ACC112 (cell line): ENCODE results near the gene RPEL1.

Experiments used
- H2AFZ ChIP-seq: fragments of 200-600 bp; sonication (generic); one replicate; pipeline ENCODE4 v1.6.0; 2017; ENCODE audit warnings: antibody characterized with exemption, low read length; ENCODE audit not compliant: unreplicated experiment
- H3K27ac ChIP-seq: fragments of 200-600 bp; sonication (generic); 2 replicates; pipeline ENCODE4 v1.5.1; 2014; ENCODE audit warnings: low read depth, mild to moderate bottlenecking, antibody characterized with exemption, low read length, moderate library complexity
- H3K27me3 ChIP-seq: fragments of 200-600 bp; sonication (generic); 2 replicates; pipeline ENCODE4 v1.6.1; 2014; ENCODE audit warnings: mild to moderate bottlenecking, antibody characterized with exemption, low read length, moderate library complexity, mixed read lengths; ENCODE audit not compliant: insufficient read depth
- H3K36me3 ChIP-seq: fragments of 200-600 bp; sonication (generic); 2 replicates; pipeline ENCODE4 v1.6.1; 2016; ENCODE audit warnings: mild to moderate bottlenecking, antibody characterized with exemption, low read length, moderate library complexity, mixed read lengths; ENCODE audit not compliant: insufficient read depth
- H3K4me1 ChIP-seq: fragments of 200-600 bp; sonication (generic); one replicate; pipeline ENCODE4 v1.6.1; 2016; ENCODE audit warnings: low read length, mixed read lengths; ENCODE audit not compliant: insufficient read depth, unreplicated experiment, control insufficient read depth
- H3K4me3 ChIP-seq: fragments of 200-600 bp; sonication (generic); 2 replicates; pipeline ENCODE4 v1.5.1; 2014; ENCODE audit warnings: mild to moderate bottlenecking, low read depth, low read length
- H3K79me2 ChIP-seq: fragments of 200-600 bp; sonication (generic); one replicate; pipeline ENCODE4 v1.6.0; 2016; ENCODE audit warnings: low read length; ENCODE audit not compliant: control insufficient read depth, unreplicated experiment, insufficient read depth

The RPEL1 gene

DNA sequence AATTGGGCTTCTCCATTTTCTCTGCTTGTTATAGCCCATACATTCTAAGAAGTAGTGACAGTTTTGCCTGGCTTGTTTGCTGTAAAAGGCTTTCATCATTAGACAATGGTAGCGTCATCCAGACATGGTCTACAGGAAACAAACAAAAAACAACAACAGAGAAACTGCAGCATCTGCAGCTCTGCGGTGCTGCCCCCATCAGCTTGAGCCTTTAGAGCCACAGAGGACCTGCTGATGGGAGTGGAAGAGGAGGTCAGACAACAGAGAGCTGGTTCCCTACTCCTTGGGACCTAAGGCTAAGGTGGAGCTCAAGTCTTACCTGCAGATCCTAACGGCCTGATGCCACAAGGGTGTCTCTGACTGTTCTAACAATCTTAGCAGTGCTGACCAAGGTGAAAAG, 34.3 kb downstream of the RPEL1 start:
- Histone ChIP-seq H3K27ac (no peak overlapping the region), H3K4me3 (no peak overlapping the region), H3K79me2 (no peaks in the 10 kb centered on the region), H2AFZ (no peak overlapping the region), H3K4me1 (peaks cover 9% of the 10 kb centered on the region), H3K27me3 (peaks cover 67% of the 10 kb centered on the region), H3K36me3 (no peaks in the 10 kb centered on the region)

DNA sequence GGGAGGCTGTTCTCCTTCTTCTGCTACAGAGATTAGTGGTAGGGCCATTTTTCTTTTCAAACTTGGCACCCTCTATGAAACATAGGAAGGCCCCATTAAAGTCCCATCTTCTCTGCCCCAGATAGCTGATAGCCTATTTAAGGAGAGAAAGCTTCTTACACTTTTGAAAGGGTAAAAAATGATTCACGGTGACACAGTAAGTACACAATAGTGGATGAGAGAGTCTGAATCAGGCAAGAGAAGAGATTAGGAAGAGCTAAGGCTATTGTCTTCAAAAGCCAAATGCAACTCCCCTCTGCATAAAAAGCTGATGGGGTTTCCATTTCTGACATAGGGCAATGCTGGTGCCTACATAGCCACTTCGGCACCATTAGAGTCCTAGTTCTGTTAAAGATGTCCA, 34.8 kb downstream of the RPEL1 start:
- no peak overlapping the region for H3K4me3 ChIP-seq
- peaks cover 67% of the 10 kb centered on the region for H3K27me3 ChIP-seq
- no peaks in the 10 kb centered on the region for H3K36me3 ChIP-seq
- H3K79me2 ChIP-seq = no peaks in the 10 kb centered on the region
- H3K27ac ChIP-seq = no peak overlapping the region
- H3K4me1 ChIP-seq = peaks cover 9% of the 10 kb centered on the region
- no peak overlapping the region for H2AFZ ChIP-seq

DNA sequence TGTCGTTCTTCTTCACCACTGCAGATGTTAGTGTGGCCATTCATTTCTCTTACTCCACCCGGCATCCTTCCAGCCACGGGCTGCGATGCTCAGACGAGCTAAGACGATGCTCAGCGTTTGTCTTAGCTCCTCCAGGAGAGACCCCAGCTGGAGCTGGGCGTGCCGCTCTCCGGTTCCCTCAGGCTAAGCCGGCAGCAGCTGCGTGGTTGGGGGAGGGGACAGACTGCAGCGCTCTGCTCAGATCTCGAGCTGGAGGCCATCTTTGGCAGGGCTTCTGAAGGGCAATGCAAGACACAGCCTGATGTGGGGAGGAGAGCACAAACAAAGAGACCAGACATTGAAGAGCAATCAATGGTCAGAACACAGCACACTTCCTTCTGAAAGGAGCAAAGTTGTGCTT, 36.1 kb downstream of the RPEL1 start:
- Histone ChIP-seq H3K36me3 (no peaks in the 10 kb centered on the region), H3K4me1 (peaks cover 7% of the 10 kb centered on the region), H2AFZ (no peak overlapping the region), H3K4me3 (no peak overlapping the region), H3K27ac (no peak overlapping the region), H3K27me3 (peaks cover 60% of the 10 kb centered on the region), H3K79me2 (no peaks in the 10 kb centered on the region)

DNA sequence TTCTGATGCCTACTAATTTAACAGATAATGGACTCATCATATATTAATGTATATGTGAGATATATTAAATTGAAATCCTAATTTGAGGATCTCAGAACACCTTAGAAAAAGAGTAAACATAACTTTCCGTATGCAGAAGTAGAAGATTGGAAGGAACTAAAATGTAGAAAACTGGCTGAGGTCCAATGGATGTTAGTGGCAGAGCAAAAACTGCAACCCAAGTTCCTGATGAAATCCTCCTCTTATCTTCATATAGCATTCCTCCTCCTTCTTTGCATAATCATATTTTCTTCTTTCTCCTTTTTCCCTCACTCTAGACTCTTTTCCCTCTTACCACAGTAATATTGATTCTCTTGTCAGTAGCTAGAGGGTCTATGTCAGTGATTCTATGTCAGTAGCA, 37.3 kb downstream of the RPEL1 start:
- peaks cover 2% of the 10 kb centered on the region for H3K4me1 ChIP-seq
- no peak overlapping the region for H3K4me3 ChIP-seq
- H3K36me3 ChIP-seq = no peaks in the 10 kb centered on the region
- no peak overlapping the region for H3K27ac ChIP-seq
- H3K27me3 ChIP-seq = peaks cover 52% of the 10 kb centered on the region
- H3K79me2 ChIP-seq = no peaks in the 10 kb centered on the region
- no peak overlapping the region for H2AFZ ChIP-seq

DNA sequence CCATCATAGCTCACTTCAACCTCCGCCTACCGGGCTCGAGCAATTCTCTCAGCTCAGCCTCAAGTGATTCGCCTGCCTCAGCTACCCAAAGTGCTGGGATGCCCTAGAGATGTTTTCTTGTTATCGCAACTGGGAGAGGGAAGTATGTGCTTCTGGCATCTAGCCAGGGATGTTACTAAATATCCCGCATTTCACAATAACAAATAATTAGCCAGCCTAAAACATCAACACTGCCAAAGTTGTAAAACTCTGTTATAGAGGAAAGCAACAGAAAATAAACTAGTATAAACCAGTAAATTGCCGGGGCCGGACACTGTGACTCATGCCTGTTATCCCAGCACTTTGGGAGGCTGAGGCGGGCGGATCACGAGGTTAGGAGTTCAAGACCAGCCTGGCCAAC, 38.5 kb downstream of the RPEL1 start:
- no peak overlapping the region for H3K4me3 ChIP-seq
- H3K36me3 ChIP-seq = no peaks in the 10 kb centered on the region
- no peaks in the 10 kb centered on the region for H3K79me2 ChIP-seq
- no peak overlapping the region for H3K27ac ChIP-seq
- no peak overlapping the region for H2AFZ ChIP-seq
- H3K4me1 ChIP-seq = no peaks in the 10 kb centered on the region
- H3K27me3 ChIP-seq = peaks cover 42% of the 10 kb centered on the region

DNA sequence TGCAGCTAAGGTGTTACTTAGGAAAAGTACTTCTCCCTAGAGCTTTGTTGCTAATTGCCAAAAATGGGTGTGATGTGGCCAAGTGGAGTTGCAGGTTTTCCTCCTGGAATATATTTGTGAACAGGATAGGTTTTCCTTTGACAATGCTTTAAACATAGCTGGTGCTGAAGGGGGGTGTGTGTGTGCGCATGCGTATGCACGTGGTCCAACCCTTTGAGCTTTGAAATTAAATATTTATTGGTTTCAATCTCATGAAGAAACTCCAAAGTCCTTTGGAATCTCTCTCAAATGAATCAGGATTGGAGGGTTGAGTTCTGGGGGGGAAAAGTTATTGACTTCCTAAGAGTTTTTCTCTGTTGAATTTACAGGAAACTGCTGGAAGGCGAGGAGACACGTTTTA, 42.3 kb downstream of the RPEL1 start:
- Histone ChIP-seq H2AFZ (no peak overlapping the region), H3K27ac (no peak overlapping the region), H3K36me3 (no peaks in the 10 kb centered on the region), H3K4me1 (no peaks in the 10 kb centered on the region), H3K79me2 (no peaks in the 10 kb centered on the region), H3K27me3 (peaks cover 28% of the 10 kb centered on the region), H3K4me3 (no peak overlapping the region)

DNA sequence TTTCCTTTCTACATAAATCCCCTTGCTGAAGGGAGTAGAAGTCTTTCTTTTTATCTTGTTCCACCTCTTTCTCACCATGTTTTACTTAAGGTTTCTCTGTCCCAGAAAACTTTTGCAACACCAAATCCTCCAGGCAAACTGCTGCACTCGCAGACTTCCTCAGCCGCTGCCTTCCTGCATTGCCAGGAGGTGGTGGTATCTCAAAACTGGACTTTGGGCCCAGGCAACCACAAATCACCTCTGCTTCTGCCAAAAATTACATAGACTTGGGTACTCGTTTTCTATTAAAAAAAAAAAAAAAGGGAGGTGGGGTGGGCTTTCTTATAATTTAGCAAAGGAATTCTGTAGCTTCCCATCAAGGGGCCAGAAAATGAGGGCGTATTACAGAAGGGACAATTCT, 45.9 kb downstream of the RPEL1 start:
- H3K4me3 ChIP-seq = no peak overlapping the region
- no peaks in the 10 kb centered on the region for H3K79me2 ChIP-seq
- no peak overlapping the region for H2AFZ ChIP-seq
- no peak overlapping the region for H3K27ac ChIP-seq
- peaks cover 22% of the 10 kb centered on the region for H3K27me3 ChIP-seq
- H3K36me3 ChIP-seq = no peaks in the 10 kb centered on the region
- peaks cover 10% of the 10 kb centered on the region for H3K4me1 ChIP-seq

DNA sequence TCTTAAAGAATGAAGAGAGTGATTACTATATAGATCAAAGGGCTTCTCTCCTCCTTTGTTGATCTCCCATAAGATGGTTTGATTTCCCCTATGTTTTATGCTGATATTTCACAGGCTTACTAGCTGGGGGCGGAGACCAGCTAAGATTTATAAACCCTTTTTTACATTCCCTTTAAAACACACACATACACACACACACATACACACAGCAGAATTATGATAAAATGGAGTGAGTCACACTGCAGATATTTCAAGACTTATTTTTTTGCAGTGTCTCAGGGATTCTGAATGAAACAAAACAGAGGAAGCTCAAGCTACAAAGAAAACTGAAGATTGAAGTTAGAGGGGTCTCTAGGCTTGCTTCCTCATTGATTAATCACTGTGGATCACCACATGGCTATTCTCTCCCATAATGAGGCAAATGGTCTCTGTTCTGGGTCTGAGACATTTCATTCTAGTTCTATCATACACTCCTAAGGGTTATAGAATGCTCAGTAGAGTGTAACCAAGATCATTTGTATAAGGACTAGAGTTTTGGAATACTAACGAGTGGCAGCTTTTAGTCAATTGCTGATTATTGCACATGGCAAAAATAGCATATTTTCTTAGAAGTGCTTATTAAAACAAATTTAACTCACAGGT, 49.8 kb downstream of the RPEL1 start:
- no peaks in the 10 kb centered on the region for H3K79me2 ChIP-seq
- peaks cover 10% of the 10 kb centered on the region for H3K4me1 ChIP-seq
- no peaks in the 10 kb centered on the region for H3K36me3 ChIP-seq
- H3K27me3 ChIP-seq = peaks cover 5% of the 10 kb centered on the region; the same call in 1 of the 2 replicates
- no peak overlapping the region for H2AFZ ChIP-seq
- H3K27ac ChIP-seq = no peak overlapping the region
- H3K4me3 ChIP-seq = no peak overlapping the region
